ENCODE measurements around the gene PSD2. TPM values are rescaled to one million over a fixed set of nuclear protein-coding genes. Genes with fewer than 3 reads are reported as not detected.

Gene PSD2
- total and polyA plus RNA-seq, 7 donors, result under 0.01 to 0.28 (median 0.10) TPM; not detected in 4

GRCh38 chr5:139863361-139863760, 67.8 kb downstream of the PSD2 start:
- DNase-seq, result peak; percentile 90
- no peak for TF ChIP-seq CTCF (IDR thresholded peaks at IDR 0.05)
- peak in 2 of 4 donors; percentile 21 to 30 for TF ChIP-seq POLR2AphosphoS5 (IDR thresholded peaks at IDR 0.05)
- TF ChIP-seq EP300 (IDR thresholded peaks at IDR 0.05), result no peak
- TF ChIP-seq POLR2A (IDR thresholded peaks at IDR 0.05), result no peak
- H3K9me3 ChIP-seq, result no peaks in the 10 kb centered on the region
- intact Hi-C loops (cut with DNase I), result loop anchor here (1.0 to 10.0 kb wide), 2 partner anchors 76 to 281 kb away; no protein-coding TSS in a partner anchor
- H3K27ac ChIP-seq, result peak overlapping the region in 2 of 4 donors; percentile 53 to 54
- no peaks in the 10 kb centered on the region for H3K36me3 ChIP-seq
- H3K27me3 ChIP-seq, result no peaks in the 10 kb centered on the region
- no peak overlapping the region for H3K4me3 ChIP-seq
- 76 to 77% methylated on average over 9 of the region's 9 CpGs for WGBS, 2 donors
- peaks cover 0 to 17% (median 15%) of the 10 kb centered on the region in 4 donors for H3K4me1 ChIP-seq

- Histone ChIP-seq H3K4me3 (no peak overlapping the region), H3K4me1 (peaks cover 0 to 17% (median 15%) of the 10 kb centered on the region in 4 donors), H3K27ac (peak overlapping the region in 2 of 4 donors; percentile 53 to 54), H3K9me3 (no peaks in the 10 kb centered on the region), H3K27me3 (no peaks in the 10 kb centered on the region), H3K36me3 (no peaks in the 10 kb centered on the region)
- peak; percentile 83 for DNase-seq
- TF ChIP-seq POLR2AphosphoS5 (IDR thresholded peaks at IDR 0.05) (no peak), EP300 (IDR thresholded peaks at IDR 0.05) (no peak), POLR2A (IDR thresholded peaks at IDR 0.05) (no peak), CTCF (IDR thresholded peaks at IDR 0.05) (peak; percentile 57 to 86 (median 76))
- WGBS, 2 donors, result 4 to 18% methylated on average over 5 of the region's 5 CpGs
- intact Hi-C loops (cut with DNase I), result loop anchor here (1.0 to 10.0 kb wide), 3 partner anchors 77 to 281 kb away; no protein-coding TSS in a partner anchor
Measured at GRCh38 chr5:139863855-139864558, 68.4 kb downstream of the PSD2 start.

GRCh38 chr5:139864716-139865483, 69.3 kb downstream of the PSD2 start:
- WGBS, 2 donors, result 66 to 82% methylated on average over 12 of the region's 12 CpGs

GRCh38 chr5:139867109-139867508, 71.5 kb downstream of the PSD2 start:
- peaks cover 0 to 17% (median 15%) of the 10 kb centered on the region in 4 donors for H3K4me1 ChIP-seq
- intact Hi-C loops (cut with DNase I), result loop anchor here (10.0 kb wide), 1 partner anchor 278 kb away; no protein-coding TSS in a partner anchor
- no peaks in the 10 kb centered on the region for H3K36me3 ChIP-seq
- no peaks in the 10 kb centered on the region for H3K9me3 ChIP-seq
- no peak overlapping the region for H3K27ac ChIP-seq
- DNase-seq, result no peak
- TF ChIP-seq EP300 (IDR thresholded peaks at IDR 0.05) (no peak), POLR2AphosphoS5 (IDR thresholded peaks at IDR 0.05) (no peak), POLR2A (IDR thresholded peaks at IDR 0.05) (no peak), CTCF (IDR thresholded peaks at IDR 0.05) (no peak)
- H3K27me3 ChIP-seq, result no peaks in the 10 kb centered on the region
- WGBS, 2 donors, result 46 to 56% methylated on average over 2 of the region's 2 CpGs
- H3K4me3 ChIP-seq, result no peak overlapping the region

More at GRCh38 chr5:139864716-139865483, 69.3 kb downstream of the PSD2 start:
- Histone ChIP-seq H3K4me3 (no peak overlapping the region), H3K9me3 (no peaks in the 10 kb centered on the region), H3K27ac (no peak overlapping the region), H3K36me3 (no peaks in the 10 kb centered on the region), H3K27me3 (no peaks in the 10 kb centered on the region), H3K4me1 (peaks cover 0 to 17% (median 15%) of the 10 kb centered on the region in 4 donors)
- DNase-seq, result no peak
- no peak for TF ChIP-seq EP300 (IDR thresholded peaks at IDR 0.05)
- TF ChIP-seq POLR2A (IDR thresholded peaks at IDR 0.05), result no peak
- no peak for TF ChIP-seq CTCF (IDR thresholded peaks at IDR 0.05)
- intact Hi-C loops (cut with DNase I), result loop anchor here (2.0 to 10.0 kb wide), 2 partner anchors 104 to 280 kb away; no protein-coding TSS in a partner anchor

Measured in sigmoid colon (tissue), 7 donors.